GM12878 (cell line): Measurements from ENCODE around the gene CCDC198.

Experiments used
- CTCF ChIP-seq, 3 experiments: IDR thresholded peaks in 2 of 3; conservative IDR thresholded peaks in 1 of 3; 2 replicates each; pipeline ENCODE4 v1.5.1; 2011; ENCODE audit warnings: low read depth in 3 of 3, low read length in 3 of 3, mild to moderate bottlenecking in 3 of 3, control low read depth in 2 of 3, moderate library complexity in 2 of 3, inconsistent platforms in 1 of 3, mixed read lengths in 1 of 3; ENCODE audit not compliant: control insufficient read depth in 2 of 3, insufficient read depth in 1 of 3; ENCODE audit errors: extremely low read depth in 1 of 3
- MLLT1 ChIP-seq: fragments of 450-650 bp; IDR thresholded peaks from 2 replicates; pipeline ENCODE4 v1.6.1; 2016; ENCODE audit warnings: mild to moderate bottlenecking

- TF ChIP-seq MLLT1 (no peak), CTCF (IDR thresholded peaks at IDR 0.05 in 2 of 3, conservative IDR thresholded peaks at IDR 0.05 in 1 of 3; ENCODE audit: control insufficient read depth in 2 of 3, extremely low read depth in 1 of 3, insufficient read depth in 1 of 3, low read depth in 3 of 3, low read length in 3 of 3) (0 out of 6 replicates have a peak, but pooled peaks of 1 of the 3 experiments have one; percentile 12)
These were observed 33.3 kb upstream of the CCDC198 start for GRCh38 chr14:57526942-57527341.
